GM21390 (cell line): ENCODE measurements around the gene CD109.
"Not testable (repeated sequence)": the region's sequence is repeated elsewhere in the genome, so short reads cannot be mapped to it uniquely, and the experiment has no call there.

Source experiments
- ATAC-seq: cut with Tn5 transposase; IDR thresholded peaks from one replicate; pipeline ENCODE4 v1.9.1; 2021; ENCODE audit not compliant: unreplicated experiment

CD109 gene

DNA sequence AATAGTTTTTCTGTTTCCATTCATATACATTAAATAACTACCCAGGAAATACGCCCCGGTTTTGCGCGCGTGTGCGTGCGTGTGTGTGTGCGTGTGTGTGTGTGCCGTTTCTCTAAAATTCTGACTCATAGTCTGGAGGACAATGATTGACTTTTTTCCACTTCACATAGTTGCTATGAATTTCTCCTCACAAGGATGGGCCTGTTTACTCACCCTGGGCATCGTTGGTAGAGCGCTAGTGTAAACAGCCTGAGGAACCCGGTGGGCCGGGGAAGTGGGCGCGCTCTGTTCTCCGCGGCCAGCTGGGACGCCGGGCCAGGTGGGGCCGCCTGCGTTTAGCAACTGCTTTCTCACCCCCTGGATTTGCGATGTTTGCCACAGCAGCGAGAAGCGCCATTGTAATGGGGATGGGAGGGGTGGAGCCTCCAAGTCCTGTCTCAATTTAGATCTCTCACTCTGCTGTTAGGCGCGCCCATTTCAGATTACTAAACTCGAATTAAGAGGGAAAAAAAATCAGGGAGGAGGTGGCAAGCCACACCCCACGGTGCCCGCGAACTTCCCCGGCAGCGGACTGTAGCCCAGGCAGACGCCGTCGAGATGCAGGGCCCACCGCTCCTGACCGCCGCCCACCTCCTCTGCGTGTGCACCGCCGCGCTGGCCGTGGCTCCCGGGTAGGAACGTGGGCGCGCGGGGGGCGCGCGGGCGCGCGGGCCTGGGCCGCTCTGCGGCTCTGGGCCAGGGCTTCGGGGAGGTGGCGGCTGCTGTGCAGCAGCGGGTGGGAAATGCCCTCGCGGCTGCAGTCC lies at the start of gene CD109:
TSS of gene CD109 (plus strand) at position 585 of the 803 bp plus-strand sequence. CDS start at position 598, 13 bp downstream.
- ATAC-seq = peak; percentile 49

DNA sequence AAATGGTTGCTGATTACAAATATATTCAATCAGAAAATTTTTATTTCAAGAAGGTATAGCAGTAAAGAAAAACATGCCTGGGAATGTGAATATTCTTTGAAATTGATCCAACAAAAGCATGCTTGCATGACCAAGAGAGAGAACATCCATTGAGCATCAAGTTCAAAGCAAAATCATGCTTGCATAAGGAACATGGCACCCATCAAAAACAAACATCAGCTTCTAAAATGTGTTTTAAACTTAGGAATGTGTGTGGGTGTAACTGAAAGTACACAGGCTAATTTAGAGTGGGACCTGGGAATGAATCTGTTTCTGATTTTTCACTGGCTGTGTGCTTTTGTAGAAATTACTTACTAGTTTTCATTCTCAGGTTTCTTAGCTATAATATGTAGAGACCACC lies 47.8 kb upstream of the CD109 start:
- ATAC-seq = no peak

DNA sequence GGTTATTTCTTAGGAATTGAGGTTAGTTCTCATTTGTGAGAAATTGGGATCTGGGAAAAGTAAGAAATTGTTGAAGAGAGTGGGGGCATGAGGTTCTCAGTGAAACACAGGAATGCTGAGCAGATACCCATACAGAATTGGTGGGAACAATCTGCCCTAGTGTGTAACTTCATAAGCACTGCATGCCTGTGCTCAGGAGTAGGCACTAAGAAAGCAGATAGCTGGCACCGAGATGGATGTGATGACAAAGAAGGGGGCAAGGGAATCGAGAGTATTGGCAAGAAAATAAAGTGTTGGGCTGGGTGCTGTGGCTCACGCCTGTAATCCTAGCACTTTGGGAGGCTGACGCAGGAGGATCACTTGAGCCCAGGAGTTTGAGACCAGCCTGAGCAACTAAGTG lies 46.2 kb upstream of the CD109 start:
- no peak for ATAC-seq

DNA sequence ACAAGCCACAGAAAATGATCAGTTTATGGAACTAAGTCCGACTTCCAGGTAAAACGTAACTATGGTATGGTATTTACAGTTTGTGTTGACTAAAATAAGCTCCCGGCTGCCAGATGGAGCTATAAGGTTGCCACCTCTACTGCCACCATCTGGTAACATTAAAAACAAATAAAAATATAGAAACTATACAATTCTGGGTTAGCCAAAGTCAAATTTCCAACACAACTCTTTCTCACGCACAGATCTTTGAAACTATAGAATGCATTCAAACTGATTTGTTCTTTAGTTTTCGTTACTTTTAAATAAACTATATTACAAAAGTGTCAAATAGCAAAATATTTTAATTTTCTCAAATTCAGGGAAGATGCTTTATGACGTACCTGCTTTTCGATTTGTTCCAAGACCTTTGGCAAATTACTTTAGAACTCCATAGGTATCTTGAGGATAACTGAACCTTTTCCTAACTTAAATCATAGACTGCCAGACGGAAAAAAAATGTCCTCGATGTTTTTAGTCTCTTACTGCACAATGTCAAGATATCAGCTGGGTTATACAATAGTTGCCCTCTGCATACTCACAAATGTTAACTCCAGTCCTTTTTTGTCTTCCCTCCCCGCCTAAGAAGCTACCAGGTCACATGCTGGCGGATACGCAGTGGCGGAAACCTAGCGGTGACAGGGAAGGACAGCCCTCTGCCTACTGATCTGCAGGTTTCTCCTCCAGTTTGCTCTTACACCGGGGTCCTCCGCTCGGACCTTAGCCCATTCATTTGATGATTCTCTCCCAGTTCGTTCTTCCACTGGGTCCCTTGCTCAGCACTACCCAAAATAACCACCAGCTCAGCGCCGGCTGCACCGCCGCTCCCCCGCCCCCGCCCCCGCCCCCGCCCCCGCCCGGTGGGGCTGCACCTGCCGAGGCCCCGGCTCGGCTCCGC lies 43.1 kb upstream of the CD109 start:
- peak; percentile 46 for ATAC-seq

DNA sequence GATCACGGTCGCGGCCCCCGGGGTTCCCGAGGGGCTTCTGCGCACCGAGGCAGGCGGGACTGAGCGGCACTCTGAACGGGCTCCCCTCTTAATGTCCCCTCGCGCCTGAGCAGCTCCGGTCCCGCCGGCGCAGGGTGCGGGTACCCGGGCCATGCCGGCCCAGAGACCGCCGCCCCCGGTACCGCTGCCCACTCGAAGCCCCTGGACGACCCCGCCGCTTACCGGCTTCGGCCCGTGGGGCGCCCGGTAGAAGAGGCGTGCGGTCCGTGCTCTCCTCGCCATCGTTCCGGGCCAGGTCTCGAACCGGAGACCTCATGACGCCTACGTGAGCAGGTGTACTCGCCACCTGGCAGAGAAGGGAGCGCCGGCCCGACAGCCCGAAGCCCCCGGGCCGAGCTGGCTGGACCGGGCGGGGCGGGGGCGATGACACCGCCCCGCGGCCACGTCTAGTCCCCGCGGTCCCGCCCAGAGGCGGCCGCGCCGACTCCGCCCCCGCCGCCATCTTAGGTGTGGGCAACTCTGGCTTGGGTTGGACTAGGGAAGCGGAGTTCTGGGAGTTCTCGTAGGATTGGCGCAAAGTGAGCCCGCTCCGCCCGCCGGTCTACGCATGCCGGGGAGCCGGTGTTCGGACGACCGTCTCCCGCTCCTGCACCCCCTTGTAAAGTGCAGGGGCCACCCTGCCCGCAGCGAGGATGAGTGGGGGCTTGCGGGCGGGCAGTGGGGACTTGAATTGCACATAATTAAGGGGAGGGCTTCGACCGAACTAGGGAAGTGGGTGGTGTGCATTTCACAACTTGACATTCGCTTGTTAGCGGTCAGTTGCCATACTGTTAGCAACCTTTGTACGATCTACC lies 42.2 kb upstream of the CD109 start, which contains the start of gene SLC17A5:
TSS of gene SLC17A5 (minus strand) at position 422 of the 854 bp plus-strand sequence. CDS start at position 316, 106 bp downstream.
- ATAC-seq = peak; percentile 87

DNA sequence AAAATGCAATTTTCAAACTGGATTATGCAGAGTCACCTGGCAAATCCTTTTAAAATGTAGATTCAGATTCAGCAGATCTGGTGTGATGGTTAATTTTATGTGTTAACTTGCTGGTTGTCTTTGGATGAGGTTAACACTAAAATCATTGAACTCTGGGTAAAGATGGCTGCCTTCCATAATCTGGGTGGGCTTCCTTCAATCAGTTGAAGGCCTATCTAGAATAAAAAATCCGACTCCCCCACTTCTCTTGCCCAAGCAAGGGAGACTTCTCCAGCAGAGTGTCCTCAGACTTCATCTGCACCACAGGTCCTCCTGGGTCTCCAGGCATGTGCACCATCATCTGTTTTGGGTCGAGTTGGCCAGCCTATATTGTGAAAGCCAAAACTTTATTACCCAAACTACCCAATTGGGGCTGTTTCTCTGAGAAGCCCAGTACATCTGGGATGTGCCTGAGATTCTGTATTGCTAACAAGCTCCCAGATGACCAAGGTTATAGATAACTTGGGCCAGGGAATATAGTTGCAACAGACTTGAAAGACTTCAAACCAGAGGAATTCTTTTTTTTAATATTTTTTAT lies 40.6 kb upstream of the CD109 start:
- no peak for ATAC-seq

DNA sequence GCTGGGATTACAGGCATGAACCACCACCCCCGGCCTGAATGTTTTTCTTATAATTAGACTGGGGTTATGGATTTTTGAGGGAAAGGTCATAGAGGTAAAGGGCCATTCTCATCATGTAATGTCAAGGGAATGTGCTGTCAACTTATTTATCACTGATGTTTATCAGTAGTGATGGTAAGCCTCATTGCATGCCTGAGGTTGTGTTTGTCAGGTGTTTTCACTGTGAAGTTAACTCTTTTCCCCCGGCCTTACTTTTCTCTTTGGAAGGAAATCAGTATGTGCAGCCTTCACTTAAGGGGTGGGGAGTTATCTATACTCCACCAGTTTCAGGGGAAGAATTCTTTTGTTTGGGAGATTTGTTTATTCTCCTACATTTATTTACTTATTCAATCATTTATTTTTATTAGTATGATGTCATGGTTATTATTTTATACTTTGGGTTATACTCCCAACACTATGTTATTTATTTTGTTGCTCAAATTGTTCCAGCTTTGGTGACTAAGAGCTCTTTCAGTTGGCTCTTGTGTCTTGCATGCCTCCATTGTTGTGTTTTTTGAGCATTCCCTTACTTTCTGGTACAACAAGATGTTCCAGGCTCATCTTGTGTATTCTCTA lies 39.4 kb upstream of the CD109 start:
- no peak for ATAC-seq

DNA sequence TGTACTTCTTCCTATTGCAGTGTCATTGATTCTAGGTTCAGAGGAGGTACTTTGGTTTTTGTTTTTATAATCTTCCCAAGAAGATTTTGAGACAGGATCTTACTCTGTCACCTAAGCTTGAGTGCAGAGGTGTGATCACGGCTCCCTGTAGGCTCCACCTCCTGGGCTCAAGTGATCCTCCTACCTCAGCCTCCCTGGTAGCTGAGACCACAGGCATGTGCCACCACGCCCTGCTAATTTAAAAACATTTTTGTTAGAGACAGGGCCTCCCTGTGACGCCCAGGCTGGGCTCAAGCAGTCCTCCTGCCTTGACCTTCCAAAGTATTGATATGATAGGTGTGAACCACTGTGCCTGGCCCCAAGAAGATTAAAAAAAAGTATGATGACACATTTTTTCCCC lies 38.8 kb upstream of the CD109 start:
- ATAC-seq = no peak

DNA sequence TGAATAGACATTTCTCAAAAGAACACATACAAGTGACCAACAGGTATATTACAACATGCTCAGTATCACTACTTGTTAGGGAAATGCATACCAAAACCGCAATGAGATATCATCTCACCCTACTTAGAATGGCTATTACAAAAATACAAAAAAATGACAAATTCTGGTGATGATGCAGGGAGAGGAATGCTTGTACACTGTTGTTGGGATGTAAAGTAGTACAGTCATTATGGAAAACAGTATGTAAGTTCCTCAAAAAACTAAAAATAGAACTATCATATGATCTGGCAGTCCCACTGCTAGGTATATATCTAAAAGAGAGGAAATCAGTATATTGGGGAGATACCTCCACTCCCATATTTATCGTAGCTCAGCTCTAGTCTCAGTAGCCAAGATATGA lies 31.3 kb upstream of the CD109 start:
- ATAC-seq = no peak

DNA sequence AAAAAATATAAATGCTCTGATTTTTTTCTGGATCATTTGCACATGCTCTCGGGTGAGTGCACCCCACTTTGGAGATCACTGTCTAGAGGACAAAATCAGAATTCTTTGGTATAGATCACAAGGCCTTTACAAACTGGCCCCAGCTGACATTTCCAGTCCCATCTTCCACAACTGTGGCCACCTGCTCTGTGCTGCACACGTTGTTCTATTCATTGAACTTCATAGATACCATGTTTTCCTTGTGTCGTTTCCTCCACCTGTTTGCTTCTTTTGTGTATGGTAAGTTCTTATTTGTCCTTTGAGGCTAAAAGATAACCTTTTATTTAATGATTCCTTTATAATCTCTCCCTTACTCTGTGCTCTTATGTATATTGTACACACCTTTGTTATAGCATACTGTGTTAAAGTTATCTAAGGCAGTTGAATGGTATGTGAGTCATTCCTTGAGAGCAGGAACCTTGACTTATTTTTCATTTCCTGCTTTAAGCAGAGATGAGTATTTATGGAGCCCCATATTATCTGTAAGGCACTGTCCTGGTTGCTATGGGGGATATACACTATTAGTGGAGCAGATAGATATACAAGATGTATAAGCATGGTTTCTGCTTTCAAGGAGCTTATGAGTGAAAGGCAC lies 30.2 kb upstream of the CD109 start:
- peak; percentile 80 for ATAC-seq

DNA sequence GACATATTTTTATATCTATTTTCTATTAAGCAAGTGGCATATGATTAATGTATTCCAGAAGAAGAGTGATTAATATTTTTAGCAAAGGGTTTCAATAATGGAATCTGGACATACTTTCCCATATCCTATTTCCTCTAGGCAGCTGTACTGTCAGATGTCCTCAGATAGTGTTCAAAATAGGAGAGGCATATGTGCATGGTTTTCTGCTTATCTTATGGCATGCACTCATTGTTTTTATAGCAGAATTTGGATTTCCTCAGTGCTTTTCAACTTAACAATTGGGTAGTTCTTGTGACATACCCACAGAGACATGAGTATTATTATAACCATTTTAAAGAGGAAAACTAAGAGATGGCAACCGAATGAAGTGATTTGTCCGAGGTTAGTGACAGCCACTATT lies 29.6 kb upstream of the CD109 start:
- no peak for ATAC-seq

DNA sequence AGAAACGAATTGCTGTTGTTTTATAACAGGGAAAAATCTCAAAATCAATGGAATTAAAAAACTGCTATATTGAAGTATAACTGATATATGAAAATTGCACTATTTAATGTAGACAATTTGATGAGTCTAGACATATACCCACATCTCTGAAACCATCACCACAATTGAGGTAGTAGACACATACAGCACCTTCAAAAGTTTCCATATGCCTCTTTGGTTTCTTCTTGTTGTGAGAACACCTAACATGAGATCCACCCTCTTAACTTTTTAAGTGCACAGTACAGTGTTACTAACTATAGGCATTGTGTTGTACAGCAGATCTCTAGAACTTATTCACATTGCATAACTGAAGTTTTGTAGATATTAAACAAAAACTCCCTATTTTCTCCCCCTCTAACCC lies 28.2 kb upstream of the CD109 start:
- no peak for ATAC-seq

DNA sequence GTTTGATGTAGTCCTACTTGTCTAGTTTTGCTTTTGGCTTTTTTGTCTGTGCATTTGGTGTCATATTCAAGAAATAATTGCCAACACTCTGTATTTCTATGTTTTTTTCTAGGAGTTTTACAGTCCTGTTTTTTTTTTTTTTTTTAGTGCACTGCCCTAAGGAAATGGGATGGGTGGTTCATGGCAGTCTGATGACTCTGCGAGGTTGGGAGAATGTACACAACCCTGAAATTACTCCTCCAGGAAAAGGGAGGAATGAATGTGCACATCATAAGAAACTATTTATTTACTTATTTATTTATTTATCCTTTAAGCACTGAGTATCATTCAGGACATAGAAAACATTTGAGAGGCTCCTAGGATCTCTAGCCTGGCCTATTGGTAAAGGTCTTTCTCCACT lies 27.0 kb upstream of the CD109 start:
- no peak for ATAC-seq

DNA sequence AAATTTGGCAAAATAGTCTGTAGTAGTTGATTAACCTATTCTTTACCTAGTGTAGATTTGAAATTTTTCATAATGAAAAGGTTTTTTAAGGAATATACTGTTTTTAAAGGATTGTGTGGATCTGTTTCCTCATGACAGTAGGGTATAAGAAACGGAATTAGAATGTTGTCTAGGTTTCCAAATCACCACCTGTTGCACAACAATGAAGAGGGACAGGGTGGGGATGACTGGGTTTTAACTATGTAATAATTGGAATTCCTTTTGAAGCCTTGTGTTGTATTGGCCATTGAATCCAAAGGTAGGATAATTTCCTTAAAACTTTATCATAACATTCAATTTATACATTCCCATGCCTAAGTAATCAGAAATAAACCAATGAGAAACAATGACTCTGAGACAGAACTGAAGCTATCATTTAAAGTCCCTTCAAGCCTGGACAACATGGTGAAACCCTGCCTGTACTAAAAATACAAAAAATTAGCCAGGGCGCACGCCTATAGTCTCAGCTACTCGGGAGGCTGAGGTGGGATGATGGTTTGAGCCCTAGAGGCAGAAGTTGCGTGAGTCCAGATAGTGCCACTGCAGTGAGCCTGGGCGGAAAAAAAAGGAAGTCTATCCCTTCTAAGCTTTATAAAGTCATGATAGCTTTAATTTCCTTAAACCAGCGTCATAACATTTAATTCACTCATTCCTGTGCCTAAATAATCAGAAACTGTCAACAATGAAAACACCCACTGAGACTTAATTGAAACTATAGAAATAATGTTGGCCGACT lies 23.9 kb upstream of the CD109 start:
- no peak for ATAC-seq

DNA sequence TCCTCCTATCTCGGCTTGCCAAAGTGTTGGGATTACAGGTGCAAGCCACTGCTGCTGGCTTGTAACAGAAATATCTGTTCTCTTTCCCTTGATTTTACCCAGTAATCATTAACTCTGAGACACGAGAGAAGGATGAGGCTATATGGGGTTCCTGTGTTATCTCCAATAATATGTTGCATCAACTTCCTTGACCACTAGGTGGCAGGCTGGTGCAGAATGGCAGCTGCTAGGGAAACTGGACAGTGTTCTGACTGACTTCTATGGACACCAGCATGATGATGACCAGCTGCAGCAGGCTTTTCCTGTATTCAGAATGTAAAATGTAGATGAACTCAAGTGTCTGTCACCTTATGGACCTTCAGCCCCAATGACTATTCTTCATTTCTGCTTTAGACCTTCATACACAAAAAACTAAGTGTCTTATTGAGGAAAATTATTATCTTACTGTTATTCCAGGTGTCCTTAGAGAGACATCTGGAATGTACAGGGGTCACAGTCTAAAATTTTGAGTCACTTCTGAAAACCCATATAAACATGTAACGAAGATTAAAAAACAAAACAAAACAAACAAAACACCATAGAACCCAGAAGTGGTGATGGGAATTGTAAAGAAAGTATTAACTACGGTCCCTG lies 20.4 kb upstream of the CD109 start:
- peak; percentile 97 for ATAC-seq

DNA sequence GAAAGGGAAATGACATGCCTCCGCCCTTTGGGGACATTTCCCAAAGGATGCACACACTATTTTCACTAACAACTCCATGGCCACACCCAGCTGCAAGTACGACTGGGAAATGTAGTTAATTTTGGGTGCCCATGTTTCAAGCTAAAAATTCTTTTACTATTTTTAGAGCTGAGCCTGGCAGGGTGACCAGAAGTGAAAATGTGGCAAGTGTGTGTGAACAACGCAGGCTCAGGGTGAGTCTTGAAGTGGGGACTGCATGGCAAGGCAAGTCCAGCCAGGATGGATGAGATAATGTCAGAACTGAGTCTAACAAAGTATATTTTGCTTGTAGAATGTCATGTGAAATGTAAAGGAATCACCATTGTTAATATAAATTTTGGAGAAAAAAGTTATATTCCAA lies 17.0 kb upstream of the CD109 start:
- no peak for ATAC-seq

DNA sequence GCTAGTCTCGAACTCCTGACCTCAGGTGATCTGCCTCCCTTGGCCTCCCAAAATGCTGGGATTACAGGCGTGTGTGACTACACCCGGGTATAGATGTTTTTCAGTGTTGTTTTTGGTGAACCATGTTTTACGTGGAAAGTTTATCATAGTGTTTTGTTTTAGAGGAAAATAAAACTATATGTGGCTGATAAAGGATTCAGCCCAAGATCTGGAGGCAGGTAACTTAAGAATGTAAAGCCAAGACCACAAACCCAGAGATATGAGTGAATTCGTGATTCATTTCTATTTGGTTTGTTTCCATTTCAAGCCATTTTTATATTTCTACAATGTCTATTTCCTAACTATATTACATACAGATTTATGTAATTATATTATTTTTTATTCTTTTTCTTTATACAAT lies 16.2 kb upstream of the CD109 start:
- ATAC-seq = not testable (repeated sequence)

DNA sequence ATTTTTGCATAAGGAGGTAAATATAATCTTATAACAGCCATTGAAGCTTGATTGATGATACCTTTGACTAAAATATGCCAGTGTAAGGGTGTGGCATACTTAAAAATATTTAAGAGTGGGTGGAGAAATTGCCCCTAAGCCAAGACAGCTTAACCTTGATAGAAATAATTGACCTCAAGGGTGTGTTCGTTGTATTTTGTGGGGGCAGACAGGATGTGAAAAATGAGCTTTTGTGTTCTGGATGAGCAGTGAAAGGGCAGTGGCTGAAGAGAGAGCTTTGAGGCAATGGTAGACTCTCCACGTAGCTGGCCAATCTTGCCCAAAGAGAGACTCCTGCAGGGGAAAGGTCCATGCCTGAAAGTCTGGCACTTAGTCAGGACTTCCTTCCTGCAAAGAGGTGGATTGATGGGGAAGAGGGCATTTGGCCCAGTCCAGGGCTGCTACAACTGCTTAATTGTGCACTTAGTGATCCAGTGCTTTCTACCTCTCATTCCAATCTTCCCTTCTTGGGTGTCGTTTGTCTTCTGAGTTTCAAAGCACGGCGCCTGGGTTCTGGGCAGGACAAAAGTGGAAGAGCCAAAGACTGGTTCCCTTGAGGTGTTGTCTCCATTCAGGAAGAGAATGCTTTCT lies 15.6 kb upstream of the CD109 start:
- ATAC-seq = no peak
